Fibroblast of upper back skin (primary cell): ENCODE measurements around the gene JUND.
A peak's percentile ranks its signal among the peaks of the same experiment; 100 is the strongest.

ENCODE experiments used
- DNase-seq: peaks from one replicate; pipeline ENCODE4 v3.0.0-alpha.2; 2013

JUND gene

DNA sequence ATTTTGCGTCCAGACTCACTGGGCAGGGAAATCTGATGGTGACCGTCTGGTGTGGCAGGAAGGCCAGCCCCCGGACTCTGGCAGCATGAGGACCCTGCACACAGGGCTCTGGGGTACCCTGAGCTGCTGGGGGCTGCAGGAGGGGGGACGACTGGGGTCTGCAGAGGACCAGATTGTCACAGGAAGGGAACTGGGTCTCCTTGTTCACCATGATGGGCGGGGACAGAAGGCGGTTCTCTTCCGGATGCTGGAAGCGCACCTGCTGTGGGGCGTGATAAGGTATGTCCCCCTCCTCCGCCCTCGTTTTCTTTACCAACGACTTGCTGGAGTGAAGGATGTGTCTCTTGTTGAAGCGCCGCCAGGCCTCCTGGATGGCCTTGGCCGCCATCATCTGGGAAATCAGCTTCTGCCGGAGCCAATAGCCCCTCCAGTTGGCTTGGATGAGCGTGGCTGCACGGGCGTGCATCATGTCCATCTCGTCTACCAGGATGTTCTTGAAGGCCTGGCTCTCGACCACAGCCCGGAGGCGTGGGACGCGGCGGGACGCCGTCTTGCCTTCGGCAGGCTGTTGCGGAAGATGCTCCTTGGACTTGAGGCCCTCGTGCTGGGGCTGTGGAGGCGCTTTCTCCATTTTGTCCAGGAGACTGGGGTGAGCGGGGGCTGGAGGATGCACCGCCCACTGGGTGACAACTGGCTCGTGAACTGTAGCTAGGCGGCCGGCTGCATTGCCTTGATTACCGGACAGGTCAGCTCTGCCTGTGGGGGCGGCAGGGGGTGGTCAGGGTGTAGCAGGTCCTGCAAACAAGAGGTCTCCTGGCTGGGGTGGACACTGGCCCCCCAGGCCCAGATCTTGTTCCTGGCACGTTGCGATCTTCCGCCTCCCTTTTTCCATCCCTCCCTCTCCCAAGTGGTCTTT lies 14.4 kb downstream of the JUND start:
- DNase-seq, result no peak

DNA sequence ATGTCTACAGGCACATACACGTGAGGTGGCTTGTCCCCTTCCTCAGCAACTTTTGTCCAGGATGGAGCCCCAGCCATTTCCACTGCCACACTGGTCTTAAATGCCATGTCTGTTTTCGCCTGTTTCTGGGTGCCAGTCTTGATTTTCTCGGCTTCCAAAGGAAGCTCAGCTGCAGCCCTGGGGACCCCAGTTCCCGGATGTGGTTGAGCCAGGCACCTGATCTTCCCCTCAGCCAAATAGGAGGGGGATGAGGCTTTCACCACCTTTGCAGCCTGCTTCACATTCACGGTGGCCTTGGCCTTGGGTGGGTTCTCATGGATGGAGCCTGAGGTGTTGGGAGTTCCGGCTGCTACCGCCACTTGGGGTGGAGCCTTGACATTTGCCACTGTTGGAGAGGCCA lies 15.8 kb downstream of the JUND start:
- DNase-seq, result no peak

DNA sequence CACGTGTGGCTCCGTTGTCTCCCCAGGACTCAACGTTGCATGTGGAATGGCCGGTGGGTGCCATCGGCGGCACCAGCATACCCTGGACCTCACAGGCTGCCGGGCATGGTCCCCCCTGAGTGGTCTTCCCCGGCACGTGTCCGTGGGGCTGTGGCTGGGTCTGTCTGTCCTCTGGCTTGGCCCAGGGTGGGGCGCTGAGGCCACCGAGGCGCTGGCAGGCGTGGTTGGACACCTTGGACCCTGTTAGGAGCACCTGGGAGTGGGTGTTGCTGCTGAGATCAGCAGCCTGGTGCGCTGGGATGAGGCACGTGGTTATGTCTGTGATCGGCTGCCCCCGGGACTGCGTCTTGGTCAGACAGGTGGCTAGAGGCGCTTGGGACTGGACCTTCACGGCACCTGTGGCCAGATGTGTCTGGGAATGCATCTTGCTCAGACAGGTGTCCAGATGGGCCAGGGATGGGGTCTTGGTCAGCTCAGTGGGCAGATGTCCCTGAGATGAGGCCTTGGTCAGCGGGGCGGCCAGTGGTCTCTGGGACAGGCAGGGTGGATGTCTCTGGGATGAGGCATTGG lies 16.4 kb downstream of the JUND start:
- DNase-seq, result no peak

DNA sequence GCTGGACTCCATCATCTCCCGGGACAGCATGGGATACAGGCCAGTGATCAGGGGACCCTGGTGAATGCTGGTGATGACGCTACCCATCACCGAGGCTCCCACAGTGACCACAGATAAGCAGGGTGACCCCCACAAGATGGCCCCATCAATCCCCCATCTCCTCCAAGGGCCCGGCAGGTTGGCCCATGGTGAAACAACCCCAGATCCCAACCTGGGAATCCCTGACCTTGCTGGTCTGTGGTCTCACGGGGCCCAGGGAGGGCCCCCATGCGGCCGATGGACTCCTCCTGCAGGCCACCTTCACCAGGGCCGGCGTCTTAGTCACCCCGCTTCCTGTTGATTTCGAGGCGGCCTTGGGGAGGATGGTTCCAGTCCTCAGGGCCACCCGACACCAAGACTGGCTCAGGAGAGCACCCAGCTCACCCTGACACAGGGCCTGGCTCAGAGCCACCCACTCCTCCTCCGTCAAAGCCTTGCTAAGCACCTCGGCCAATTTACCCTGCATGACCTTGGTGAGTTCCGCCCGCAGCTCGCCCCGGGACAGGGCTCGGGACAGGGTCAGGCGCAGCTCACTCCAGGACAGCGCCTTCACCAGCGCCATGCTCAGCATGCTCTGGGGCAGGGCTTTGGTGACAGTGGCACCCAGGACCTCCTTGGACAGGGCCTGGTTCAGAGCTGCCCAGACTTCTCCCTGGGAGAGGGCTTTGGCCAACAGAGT lies 17.1 kb downstream of the JUND start:
- no peak for DNase-seq

DNA sequence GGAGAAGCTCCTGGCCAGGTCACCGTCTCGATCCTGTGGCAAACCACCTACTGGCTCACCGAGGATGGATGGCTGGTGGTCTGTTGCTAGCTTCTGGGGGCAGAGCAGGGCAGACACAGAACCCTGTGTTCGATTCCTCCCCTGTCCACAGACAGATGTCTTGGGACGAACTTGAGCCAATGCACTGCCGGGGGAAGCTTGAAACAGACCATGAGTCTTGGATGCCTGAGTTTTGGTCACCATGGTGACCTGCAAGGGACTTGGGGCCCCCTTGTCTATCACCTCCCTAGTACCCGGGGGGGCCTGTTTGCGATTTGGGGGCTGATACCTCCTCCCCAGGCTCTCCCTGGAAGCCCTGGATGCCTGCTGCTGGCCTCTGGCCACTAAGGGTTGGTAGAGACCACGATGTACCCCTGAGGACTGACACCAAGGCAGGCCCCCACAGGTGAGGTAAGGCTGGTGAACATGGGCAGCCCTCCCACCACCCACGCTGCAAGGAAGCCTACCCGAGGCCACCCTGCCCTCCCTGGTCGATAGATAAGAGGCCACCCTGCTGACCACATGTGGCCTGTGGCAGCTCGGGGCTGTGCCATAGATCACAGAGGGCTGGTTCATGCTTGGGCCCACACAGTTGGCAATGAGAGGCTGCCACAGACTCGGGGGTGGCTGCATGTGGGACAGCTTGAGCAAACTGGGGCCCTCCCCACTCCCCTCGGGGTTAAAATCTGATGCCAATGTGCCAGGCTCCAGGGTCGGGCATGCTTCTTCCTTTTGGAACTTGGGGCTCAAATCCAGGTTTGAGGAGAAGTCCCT lies 17.9 kb downstream of the JUND start:
- DNase-seq, result no peak

DNA sequence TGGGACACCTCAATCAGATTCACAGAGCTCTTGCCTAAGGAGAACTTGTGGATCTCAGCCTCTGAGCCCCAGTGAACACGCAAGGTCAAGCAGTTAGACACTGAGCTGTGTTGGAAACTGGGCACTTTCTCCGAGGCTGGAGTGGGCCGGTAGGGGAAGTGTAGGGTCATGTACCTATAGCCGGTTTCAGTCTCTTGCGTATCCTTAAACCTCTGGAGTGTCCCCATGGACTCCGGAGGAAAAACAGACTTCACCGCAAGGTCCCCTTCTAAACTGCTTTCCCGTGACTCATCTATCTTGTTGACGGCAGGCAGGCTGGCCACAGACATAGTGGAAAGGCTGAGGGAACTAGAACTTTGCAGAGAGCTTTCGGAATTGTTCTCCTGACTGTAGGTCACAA lies 18.5 kb downstream of the JUND start:
- DNase-seq, result no peak

DNA sequence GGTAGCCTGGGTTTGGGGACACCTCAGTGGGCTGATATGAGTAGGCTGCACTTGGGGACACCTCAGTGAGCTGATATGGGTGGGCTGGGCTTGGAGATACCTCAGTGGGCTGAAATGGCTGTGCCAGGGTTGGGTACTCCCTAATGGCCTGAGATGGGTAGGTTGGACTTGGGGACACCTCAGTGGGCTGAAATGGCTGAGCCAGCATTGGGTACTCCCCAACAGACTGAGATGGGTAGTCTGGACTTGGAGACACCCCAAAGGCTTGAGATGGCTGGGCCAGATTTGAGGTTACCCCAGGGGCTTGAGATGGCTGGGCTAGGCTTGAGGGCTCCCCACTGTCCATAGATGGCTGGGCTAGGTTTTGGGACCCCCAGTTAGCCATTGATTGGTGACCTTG lies 19.3 kb downstream of the JUND start:
- no peak for DNase-seq

DNA sequence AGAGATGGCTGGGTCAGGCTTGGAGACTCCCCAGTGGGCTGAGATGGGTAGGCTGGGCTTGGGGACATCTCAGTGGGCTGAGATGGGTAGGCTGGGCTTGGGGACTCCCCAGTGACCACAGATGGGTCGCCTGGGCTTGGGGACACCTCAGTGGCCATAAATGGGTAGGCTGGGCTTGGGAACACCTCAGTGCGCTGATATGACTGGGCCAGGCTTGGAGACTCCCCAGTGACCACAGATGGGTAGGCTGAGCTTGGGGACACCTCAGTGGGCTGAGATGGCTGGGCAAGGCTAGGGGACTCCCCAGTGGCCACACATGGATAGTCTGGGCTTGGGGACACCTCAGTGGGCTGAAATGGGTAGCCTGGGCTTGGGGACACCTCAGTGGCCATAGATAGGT lies 19.9 kb downstream of the JUND start:
- no peak for DNase-seq

DNA sequence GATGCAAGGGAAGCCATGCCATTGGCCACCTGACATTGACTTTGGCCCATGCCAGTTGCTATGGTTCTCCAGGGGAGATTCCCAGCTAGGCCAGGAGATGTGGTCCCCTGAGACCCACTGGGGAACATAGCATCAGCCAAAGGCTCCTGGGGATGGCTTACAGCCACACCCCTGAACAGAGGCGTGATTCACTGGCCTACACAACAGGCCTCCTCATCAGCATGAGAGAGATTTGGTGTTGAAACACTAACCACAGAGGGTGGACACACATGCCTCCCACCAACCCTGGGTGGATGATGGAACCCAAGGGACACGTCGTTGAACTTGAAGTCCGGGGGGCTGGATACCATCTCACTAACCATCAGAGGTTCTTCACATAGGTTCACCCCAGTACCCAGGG lies 21.5 kb downstream of the JUND start:
- DNase-seq, result no peak

DNA sequence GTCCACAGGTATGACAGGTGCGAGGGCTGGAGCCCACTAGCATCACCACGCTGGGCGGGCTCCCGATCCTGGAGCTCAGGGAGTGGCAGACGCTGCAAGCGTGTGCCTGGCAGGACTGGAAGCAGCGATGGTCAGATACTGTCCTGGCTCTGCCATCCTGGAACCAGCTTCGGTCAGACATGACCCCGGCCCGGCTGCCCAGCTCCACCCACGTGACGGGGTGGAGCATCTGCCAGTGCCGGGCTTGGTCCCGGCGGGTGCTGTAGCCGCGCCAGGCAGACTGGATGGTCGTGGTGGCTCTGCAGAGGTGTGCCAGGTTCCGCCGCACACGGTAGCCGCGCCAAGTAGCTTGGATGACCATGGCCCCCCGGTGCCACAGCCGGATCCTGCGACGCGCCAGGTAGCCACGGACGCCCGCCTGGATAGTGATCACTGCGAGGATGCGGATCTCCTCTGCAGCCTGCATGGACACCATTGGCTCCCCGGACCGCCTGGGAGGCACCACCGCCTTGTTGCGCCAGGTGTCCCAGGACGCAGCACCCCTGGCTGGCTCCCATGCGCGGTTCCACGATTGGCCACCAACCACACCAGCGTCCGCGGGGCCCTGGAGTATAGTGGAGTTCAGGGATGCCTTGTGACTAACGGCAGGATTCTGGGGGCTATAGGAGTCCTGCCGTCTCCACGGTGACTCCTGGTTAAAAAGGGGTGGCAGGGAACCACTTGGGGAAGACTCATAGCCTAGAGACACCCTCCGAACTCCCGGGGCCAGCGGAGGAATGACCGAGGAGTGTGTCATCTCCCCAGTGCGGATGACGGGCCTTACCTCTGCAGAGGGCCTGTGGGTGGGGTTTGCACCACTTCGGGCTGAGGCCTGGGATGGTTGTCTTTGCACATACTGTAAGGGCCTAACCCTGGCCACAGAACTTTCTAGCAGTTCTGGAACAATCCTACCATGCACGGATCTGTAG lies 23.6 kb downstream of the JUND start:
- no peak for DNase-seq

DNA sequence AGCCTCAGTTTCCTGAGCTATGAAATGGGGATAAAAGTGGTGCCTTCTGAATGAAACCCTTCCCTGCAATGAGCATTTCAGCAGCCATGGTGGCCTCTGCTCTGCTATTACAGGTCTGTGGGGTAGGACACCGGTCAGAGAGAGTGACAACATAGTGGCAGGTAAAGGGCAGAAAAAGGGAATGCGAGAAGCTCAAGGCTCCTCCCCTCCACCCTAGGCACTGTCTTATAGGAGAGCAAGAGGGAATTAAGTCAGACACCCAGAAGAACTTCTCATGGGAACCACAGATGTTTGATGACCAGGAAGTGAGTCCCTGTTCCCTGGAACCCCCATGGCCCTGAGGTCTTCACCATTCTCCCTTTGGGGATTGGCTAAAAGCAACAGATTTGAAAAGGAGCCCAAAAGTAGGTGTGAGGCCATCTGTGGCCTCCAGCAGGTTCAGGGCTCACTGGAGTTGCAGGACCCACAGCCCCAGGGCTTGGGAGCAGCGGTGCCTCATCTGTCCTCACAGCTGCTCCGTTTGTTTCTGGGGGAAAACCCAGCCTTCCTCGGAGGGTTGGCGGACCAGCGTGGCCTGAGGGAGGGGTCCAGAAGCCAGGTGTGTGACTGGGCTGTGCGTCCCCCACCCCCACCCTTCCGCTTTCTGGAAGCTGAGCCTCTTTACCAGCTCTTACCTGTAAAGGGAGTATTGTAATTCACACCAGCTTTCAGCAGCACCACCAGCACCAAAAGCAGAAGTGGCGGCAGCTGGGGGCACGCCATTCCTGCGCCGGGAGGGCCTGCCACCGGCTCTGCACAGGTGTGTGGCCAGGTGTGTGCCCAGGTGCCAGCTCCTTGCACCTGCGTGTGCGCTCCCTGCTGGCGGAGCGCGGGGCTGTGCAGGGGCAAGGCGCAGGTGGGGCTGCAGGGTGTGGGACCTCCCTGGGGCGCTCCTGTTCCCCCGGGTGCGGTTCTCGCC lies 26.6 kb downstream of the JUND start:
- no peak for DNase-seq

DNA sequence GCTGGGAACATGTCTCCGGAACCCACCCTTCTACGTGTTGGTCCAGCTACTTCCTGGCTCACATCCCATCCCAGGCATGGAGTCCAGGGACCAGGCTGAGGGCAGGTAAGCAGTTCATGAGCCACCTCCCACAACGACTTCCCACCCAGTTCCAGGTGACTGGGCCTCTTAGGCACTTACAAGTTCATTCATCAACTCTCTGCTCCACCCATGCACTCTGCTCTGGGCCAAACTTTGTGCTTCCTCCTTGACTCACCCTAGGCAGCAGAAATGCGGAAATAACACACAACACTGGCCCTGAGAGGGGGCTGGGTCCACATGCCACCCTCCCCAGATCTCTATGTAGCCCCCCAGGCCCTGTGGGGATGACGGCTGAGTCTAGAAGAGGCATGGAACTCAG lies 27.7 kb downstream of the JUND start:
- DNase-seq, result no peak

DNA sequence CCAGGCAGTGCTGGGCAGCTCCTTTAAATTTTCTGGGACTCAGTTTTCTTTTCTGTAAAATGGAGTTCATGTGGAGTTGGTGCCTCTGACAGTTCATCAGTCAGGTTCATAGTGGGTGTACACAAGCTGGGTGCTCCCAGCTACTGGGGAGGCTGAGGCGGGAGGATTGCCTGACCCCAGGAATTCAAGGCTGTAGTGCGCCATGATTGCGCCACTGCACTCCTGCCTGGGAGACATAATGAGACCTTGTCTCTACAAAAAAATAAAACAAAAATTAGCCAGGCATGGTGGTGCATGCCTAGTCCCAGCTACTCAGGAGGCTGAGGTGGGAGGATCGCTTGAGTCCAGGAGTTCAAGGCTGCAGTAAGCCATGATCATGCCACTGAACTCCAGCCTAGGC lies 28.3 kb downstream of the JUND start:
- DNase-seq, result no peak

DNA sequence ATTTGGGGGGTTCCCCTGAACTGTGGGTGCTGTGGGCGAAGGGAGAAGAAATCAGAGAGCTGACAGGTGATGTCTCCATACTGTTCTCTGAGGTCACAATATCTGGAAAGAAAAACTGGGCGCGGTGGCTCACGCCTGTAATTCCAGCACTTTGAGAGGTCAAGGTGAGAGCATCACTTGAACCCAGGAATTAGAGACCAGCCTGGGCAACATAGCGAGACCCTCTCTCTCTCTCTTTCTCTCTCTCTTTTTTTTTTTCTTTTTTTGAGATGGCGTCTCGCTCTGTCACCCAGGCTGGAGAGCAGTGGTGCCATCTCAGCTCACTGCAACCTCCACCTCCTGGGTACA lies 29.1 kb downstream of the JUND start:
- DNase-seq, result no peak

DNA sequence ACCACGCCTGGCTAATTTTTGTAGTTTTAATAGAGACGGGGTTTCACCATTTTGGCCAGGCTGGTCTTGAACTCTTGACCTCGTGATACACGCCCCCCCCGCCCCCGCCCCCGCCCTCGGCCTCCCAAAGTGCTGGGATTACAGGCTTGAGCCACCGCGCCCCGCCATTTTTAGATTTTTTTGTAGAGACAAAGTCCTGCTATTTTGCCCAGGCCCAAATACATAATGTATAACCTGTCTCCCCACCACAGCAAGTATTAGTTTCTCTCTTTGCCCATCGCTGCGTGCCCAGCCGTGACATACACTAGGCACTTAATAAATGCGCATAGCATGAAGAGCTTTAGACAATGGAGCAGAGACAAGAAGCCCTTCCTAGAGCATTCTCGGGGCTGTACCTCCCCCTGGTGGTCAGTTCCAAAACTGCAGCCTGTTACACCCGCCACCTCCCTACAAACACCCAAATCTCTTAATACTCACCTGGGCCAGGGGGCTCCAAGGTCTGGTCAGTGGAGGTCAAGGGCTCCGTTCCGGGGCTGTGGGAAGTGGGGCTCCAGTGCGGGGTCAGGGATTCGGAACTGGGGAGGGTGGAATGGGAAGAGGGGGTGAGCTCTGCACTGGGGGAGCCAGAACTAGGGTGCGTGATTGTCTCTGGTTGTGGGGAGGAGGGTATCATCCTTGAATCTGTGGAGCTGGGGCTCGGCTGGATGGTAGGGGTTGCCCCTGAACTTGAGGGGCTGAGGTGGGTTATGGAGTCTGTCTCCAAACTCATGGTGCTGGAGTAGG lies 29.6 kb downstream of the JUND start:
- DNase-seq, result peak; percentile 55

DNA sequence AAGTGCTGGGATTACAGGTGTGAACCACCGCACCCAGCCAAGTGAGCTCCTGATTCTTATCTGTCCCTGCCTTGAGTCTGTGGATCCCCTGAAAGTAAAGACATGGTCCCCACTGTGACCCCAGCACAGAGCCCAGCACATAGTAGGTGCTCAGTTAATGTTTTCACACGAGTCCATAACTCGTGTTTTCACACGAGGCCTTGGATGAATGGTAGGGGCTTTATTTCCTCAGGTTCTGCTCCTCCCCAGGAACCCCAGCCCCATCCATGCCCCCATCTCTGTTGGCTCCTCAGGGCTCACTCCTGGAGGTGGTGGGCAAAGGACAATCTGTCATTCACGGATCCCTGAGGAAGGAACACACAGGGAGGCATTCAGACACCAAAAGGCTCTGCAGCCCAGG lies 31.6 kb downstream of the JUND start:
- DNase-seq, result no peak

DNA sequence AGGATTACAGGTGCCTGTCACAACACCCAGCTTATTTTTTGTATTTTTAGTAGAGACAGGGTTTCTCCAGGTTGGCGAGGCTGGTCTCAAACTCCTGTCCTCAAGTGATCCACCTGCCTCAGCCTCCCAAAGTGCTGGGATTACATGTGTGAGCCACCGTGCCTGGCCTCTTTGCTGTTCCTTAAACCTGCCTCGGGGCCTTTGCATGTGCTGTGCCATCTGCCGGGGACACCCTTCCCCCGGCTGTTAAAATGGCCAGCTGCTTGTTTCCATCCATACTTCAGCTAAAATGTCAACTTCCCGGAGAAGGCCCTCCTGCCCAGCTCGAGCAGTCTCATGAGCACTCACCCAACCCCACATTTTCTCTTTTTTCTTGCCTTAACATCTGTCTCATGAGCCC lies 36.1 kb downstream of the JUND start:
- DNase-seq, result no peak

DNA sequence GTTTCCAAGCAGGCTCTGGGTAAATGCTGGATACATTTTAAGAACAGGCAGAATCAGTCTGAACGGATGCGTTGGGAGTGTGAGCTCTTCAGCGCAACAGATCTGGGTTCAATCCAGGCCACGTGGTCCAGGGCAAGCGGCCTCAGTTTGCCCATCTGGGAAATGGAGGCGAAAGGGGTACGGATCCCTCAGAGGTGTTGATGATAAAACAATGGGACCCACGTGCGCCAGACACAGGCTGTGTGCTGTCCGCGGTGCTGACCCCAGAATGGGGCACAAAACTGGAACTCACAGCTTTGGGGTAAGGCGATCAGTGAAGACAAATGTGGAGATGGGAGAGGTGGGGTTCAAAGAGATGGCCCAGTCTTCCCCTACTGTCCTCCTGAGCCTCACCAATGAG lies 42.1 kb downstream of the JUND start:
- no peak for DNase-seq

DNA sequence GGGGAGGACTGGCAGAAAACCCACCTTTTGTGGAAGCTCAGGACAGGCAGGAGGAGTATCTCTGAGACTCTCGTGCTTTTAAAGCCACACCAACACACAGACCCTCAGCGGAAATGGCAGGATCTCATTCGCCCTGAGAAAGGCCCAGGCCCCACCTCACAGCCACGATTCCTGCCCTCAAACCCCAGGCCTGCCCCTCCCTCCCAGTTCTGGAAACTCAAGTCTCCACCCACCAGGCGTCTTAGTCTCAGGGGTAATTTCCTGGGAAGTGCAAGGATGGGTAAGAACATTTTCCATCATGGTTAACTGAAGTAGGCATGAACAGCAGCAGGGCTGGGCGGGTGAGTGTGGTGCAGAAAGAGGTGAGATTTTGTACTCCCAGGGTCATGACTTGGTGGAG lies 47.2 kb downstream of the JUND start:
- no peak for DNase-seq

DNA sequence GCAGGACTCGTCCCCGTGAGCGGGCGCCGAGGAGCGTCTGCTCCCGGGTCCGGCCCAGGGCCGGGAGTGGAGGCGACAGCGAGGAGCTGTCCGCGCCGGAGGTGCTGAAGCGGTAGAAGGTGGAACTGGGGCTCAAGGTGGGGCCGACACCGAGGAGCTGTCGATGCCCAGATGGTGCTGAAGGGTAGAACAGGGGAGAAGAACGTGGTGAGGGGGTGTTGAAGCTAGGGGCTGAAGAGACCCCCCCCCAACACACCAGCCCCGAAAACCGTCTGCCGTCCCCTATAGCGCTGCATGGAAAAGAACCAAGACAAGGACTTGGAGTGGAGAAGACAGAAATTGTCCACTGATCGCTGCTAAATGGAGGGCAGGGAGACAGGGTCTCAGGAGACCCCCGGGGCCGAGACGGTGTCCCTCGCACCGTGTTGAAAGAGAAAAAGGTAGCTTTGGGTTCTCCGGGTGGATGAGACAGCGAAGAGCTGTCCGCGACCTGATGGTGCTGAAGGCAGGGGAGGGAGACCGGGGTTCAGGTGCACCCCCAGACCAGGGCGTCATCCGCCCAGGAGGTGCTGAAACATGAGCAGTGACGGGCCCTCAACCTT lies 48.1 kb downstream of the JUND start:
- peak; percentile 22 for DNase-seq
